ENCODE measurements around the gene EPB42.
"Not testable (repeated sequence)": the region's sequence is repeated elsewhere in the genome, so short reads cannot be mapped to it uniquely, and the experiment has no call there.

Gene EPB42

DNA sequence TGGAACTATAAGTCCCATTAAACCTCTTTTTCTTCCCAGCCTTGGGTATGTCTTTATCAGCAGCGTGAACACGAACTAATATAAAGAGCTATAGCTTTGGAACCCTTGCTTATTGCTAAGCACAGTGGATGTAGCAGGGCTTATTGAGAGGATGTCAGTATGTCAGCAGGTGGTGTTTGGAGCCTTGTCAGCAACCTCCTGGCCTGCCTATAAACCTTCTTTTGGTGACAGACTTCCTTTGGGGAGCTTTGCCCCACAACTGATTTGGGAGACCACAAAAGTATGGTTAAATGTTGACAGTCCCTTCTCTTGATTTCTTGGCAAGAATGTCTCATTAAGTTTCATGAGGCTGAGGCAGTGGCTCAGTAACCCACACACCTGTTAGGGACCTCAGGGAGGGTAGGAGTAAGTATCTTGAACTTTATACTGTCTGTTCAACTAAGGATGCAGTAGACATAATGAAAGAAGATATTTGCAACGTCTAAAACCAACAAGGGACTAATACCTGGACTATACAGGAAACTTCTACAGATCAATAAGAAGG, 20.8 kb downstream of the EPB42 start:
- ChIA-PET CTCF (interaction anchor here (0.9 kb wide), 1 partner anchor 14 kb away, joined by 5 read pairs; no protein-coding TSS in a partner anchor), POLR2A (no interaction called here)
- DNase-seq (ENCODE audit: extremely low spot score), result no peak
- no peak for TF ChIP-seq SP1 (IDR thresholded peaks at IDR 0.05)
- no peak for TF ChIP-seq CTBP1 (IDR thresholded peaks at IDR 0.05; ENCODE audit: borderline replicate concordance)
- no peak for TF ChIP-seq ARNT (IDR thresholded peaks at IDR 0.05)
- TF ChIP-seq LEF1 (IDR thresholded peaks at IDR 0.05; ENCODE audit: borderline replicate concordance), result no peak
- TF ChIP-seq FOXM1 (IDR thresholded peaks at IDR 0.05; ENCODE audit: borderline replicate concordance), result no peak
- TF ChIP-seq TARDBP (IDR thresholded peaks at IDR 0.05), result no peak
- TF ChIP-seq, protein P1, sequence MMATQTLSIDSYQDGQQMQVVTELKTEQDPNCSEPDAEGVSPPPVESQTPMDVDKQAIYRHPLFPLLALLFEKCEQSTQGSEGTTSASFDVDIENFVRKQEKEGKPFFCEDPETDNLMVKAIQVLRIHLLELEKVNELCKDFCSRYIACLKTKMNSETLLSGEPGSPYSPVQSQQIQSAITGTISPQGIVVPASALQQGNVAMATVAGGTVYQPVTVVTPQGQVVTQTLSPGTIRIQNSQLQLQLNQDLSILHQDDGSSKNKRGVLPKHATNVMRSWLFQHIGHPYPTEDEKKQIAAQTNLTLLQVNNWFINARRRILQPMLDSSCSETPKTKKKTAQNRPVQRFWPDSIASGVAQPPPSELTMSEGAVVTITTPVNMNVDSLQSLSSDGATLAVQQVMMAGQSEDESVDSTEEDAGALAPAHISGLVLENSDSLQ (IDR thresholded peaks at IDR 0.05), result no peak
- TF ChIP-seq ZNF384 (IDR thresholded peaks at IDR 0.05), result no peak
- no peak for TF ChIP-seq HDGF (IDR thresholded peaks at IDR 0.05; ENCODE audit: borderline replicate concordance)
- TF ChIP-seq SUZ12 (IDR thresholded peaks at IDR 0.05), result no peak
- no peak for TF ChIP-seq BHLHE40 (IDR thresholded peaks at IDR 0.05; ENCODE audit: borderline replicate concordance)
- no peak for TF ChIP-seq NFRKB (IDR thresholded peaks at IDR 0.05)
- no peak for TF ChIP-seq FOXA1 (IDR thresholded peaks at IDR 0.05)
- TF ChIP-seq FOXK2 (IDR thresholded peaks at IDR 0.05), result no peak
- TF ChIP-seq L3MBTL2 (conservative IDR thresholded peaks at IDR 0.05), result no peak
- TF ChIP-seq ELF4 (IDR thresholded peaks at IDR 0.05), result no peak

DNA sequence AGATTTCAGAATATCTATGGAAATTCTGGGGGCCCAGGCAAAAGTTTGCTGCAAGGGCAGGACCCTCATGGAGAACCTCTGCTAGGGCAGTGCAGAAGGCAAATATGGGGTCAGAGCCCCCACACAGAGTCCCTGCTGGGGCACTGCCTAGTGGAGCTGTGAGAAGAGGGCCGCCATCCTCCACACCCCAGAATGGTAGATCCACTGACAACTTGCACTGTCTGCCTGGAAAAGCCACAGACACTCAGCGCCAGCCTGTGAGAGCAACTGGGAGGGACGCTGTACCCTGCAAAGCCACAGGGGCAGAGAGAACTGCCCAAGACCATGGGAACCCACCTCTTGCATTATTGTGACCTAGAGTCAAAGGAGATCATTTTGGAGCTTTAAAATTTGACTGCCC, 21.8 kb downstream of the EPB42 start:
- POLR2A ChIA-PET, result no interaction called here
- CTCF ChIA-PET, result no interaction called here
- DNase-seq (ENCODE audit: extremely low spot score), result no peak
- TF ChIP-seq LEF1 (IDR thresholded peaks at IDR 0.05; ENCODE audit: borderline replicate concordance), result no peak
- no peak for TF ChIP-seq ARNT (IDR thresholded peaks at IDR 0.05)
- TF ChIP-seq TARDBP (IDR thresholded peaks at IDR 0.05), result no peak
- TF ChIP-seq SP1 (IDR thresholded peaks at IDR 0.05), result no peak
- no peak for TF ChIP-seq FOXK2 (IDR thresholded peaks at IDR 0.05)

DNA sequence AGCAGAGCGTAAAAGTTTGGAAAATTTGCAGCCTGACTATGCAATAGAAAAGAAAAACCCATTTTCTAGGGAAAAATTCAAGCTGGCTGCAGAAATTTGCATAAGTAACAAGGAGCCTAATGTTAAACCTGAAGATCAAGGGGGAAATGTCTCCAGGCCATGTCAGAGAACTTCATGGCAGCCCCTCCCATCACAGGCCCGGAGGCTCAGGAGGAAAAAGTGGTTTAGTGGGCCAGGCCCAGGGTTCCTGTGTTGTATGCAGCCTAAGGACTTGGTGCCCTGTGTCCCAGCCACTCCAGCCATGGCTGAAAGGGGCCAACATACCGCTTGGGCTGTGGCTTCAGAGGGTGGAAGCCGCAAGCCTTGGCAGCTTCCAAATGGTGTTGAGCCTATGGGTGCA, 22.3 kb downstream of the EPB42 start:
- CTCF ChIA-PET; POLR2A ChIA-PET; DNase-seq (ENCODE audit: extremely low spot score): not testable (repeated sequence)

DNA sequence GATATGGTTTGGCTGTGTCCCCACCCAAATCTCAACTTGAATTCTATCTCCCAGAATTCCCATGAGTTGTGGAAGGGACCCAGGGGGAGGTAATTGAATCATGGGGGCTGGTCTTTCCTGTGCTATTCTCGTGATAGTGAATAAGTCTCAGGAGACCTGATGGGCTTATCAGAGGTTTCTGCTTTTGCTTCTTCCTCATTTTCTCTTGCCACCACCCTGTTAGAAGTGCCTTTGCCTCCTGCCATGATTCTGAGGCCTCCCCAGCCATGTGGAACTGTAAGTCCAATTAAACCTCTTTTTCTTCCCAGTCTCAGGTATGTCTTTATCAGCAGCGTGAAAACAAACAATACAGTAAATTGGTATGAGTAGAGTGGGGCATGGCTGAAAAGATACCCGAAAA, 23.0 kb downstream of the EPB42 start:
- DNase-seq (ENCODE audit: extremely low spot score); POLR2A ChIA-PET; CTCF ChIA-PET: not testable (repeated sequence)

DNA sequence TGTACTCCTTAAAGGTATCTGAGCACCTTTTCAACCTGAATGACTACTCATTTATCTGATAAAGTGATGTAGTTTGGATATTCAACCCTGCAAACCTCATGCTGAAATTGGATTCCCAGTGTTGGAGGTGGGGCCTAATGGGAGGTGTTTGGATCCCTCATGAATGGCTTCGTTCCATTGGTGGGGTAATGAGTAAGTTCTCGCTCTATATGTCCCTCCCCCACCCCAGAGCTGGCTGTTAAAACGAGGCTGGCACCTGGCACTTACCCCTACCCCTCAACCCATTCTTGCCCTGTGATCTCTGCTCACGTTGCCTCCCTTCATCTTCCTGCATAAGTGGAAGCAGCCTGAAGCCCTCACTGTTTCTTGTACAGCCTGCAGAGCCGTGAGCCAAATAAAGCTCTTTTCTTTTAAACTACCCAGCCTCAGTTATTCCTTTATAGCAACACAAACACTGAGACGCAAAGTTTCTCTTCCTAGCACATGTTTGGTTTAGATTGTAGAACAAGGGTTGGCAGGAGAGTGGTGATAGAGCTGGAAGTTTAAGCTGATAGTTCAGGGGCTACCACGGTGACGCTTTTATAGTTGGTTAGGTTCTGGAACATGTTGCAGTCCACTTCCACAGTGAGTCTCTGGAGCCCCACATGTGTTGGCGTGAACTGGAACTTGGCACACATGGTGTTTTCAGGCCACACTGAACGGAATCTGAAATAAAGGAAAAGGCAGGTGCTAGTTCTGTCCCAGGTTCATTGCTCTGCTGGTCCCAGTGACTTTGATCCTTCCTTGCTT, 23.9 kb downstream of the EPB42 start:
- TF ChIP-seq FOXM1 (IDR thresholded peaks at IDR 0.05; ENCODE audit: borderline replicate concordance), result no peak
- TF ChIP-seq FOXK2 (IDR thresholded peaks at IDR 0.05), result no peak
- no peak for TF ChIP-seq SP1 (IDR thresholded peaks at IDR 0.05)
- no peak for TF ChIP-seq L3MBTL2 (conservative IDR thresholded peaks at IDR 0.05)
- TF ChIP-seq FOXA1 (IDR thresholded peaks at IDR 0.05), result no peak
- no peak for TF ChIP-seq NFRKB (IDR thresholded peaks at IDR 0.05)
- no peak for TF ChIP-seq ZNF384 (IDR thresholded peaks at IDR 0.05)
- no peak for TF ChIP-seq BHLHE40 (IDR thresholded peaks at IDR 0.05; ENCODE audit: borderline replicate concordance)
- TF ChIP-seq CTBP1 (IDR thresholded peaks at IDR 0.05; ENCODE audit: borderline replicate concordance), result no peak
- TF ChIP-seq TARDBP (IDR thresholded peaks at IDR 0.05), result no peak
- POLR2A ChIA-PET, result no interaction called here
- DNase-seq (ENCODE audit: extremely low spot score), result no peak
- CTCF ChIA-PET, result no interaction called here

DNA sequence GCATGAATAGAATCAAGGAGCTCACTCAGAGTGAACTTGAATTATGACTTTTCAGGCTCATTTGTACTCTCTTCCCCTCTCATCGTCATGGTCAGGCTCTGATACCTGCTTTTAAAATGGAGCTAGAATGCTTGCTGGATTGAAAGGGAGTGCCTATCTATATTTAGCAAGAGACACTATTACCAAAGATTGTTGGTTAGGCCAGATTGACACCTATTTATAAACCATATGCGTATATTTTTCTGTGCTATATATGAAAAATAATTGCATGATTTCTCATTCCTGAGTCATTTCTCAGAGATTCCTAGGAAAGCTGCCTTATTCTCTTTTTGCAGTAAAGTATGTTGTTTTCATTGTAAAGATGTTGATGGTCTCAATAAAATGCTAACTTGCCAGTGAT, 26.0 kb downstream of the EPB42 start:
- DNase-seq (ENCODE audit: extremely low spot score), result no peak
- TF ChIP-seq LEF1 (IDR thresholded peaks at IDR 0.05; ENCODE audit: borderline replicate concordance), result no peak
- TF ChIP-seq FOXA1 (IDR thresholded peaks at IDR 0.05), result no peak
- TF ChIP-seq FOXM1 (IDR thresholded peaks at IDR 0.05; ENCODE audit: borderline replicate concordance), result no peak
- no peak for TF ChIP-seq ARNT (IDR thresholded peaks at IDR 0.05)
- ChIA-PET POLR2A (no interaction called here), CTCF (interaction anchor here (1.2 to 2.8 kb wide), 2 partner anchors 9 to 10 kb away, joined by 6 to 7 read pairs; partner anchors contain the start of gene CCNDBP1)

DNA sequence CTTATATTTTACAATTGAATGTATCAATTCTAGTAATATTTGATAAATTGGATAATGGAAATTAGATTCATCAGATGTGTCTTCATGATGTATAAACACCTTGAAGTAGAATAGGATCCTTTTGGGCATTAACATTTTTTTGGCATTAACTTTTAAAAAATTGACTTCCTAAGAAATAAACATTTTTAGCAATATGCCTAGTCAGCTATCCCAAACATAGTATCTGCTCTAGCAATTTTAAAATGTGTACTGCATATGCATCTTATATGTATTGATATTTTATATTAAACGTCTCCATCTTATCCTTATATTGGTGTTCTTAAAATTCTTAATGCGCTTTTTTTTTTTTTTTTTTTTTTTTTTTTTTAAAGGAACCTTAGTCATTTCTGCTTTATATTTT, 27.1 kb downstream of the EPB42 start:
- TF ChIP-seq CTBP1 (IDR thresholded peaks at IDR 0.05; ENCODE audit: borderline replicate concordance), result no peak
- ChIA-PET POLR2A (no interaction called here), CTCF (interaction anchor here (2.8 kb wide), 1 partner anchor 11 kb away, joined by 6 read pairs; no protein-coding TSS in a partner anchor)
- no peak for DNase-seq (ENCODE audit: extremely low spot score)

DNA sequence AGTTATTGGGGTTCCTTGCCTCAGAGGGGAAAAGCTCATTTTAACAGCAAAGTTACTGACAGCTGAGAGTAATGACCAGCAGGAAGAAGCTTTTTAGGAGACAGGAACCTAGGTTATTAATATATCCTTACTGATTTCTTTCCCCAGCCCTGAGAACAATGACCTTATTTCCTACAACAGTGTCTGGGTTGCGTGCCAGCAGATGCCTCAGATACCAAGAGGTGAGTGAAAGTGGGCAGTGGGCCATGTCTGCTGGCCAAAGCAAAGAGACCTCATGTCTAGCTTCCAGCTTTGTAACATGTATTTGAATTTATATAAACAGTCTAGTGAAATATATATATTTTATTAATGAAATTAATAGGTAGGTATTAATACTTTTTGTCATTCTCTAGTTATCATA, 30.6 kb downstream of the EPB42 start:
- TF ChIP-seq LEF1 (IDR thresholded peaks at IDR 0.05; ENCODE audit: borderline replicate concordance) (no peak), SUZ12 (IDR thresholded peaks at IDR 0.05) (no peak), HDGF (IDR thresholded peaks at IDR 0.05; ENCODE audit: borderline replicate concordance) (no peak), FOXM1 (IDR thresholded peaks at IDR 0.05; ENCODE audit: borderline replicate concordance) (no peak), ARNT (IDR thresholded peaks at IDR 0.05) (no peak), ELF4 (IDR thresholded peaks at IDR 0.05) (no peak), FOXA1 (IDR thresholded peaks at IDR 0.05) (no peak), TARDBP (IDR thresholded peaks at IDR 0.05) (no peak), CTBP1 (IDR thresholded peaks at IDR 0.05; ENCODE audit: borderline replicate concordance) (no peak), NFRKB (IDR thresholded peaks at IDR 0.05) (no peak)
- ChIA-PET CTCF (interaction anchor here (0.8 kb wide), 1 partner anchor 15 kb away, joined by 3 read pairs; no protein-coding TSS in a partner anchor), POLR2A (no interaction called here)
- DNase-seq (ENCODE audit: extremely low spot score), result no peak

Data from HEK293T (cell line).